Vagina (tissue), 2 donors: Measurements from ENCODE around the gene NFYC.

Experiments
- POLR2A ChIP-seq, 2 donors: fragments of 450-650 bp; IDR thresholded peaks; one replicate each; pipeline ENCODE4 v1.6.1; 2017; ENCODE audit warnings: antibody characterized with exemption in 2 of 2, mild to moderate bottlenecking in 2 of 2, moderate library complexity in 2 of 2
- TF ChIP-seq, protein P1 (sequence below), 3 experiments: fragments of 450-650 bp in 2 of 3; fragments of 200-600 bp in 1 of 3; sonication (generic) in 1 of 3; IDR thresholded peaks; one replicate each; pipeline ENCODE4 v1.5.1; 2017 to 2019; ENCODE audit warnings: antibody characterized with exemption in 3 of 3, mild to moderate bottlenecking in 2 of 3, moderate library complexity in 2 of 3

DNA sequence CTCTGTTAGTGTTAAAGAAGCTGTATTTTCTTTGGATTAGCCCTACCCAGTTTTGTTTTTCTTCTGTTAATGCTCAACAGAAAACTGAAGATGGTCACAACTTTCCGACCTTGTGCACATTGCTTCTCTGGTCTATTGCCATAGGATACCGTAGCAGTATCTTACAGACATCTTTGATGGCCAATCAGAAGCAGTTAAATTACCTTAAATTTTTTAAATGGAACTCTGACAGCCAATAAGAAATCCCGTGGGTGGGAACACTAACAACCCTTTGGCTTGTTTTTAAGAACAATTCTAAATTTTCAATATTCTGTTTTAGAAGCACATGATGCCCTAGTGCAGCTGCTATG, 17.2 kb downstream of the NFYC start:
- TF ChIP-seq POLR2A (IDR thresholded peaks at IDR 0.05), result no peak
- TF ChIP-seq, protein P1, sequence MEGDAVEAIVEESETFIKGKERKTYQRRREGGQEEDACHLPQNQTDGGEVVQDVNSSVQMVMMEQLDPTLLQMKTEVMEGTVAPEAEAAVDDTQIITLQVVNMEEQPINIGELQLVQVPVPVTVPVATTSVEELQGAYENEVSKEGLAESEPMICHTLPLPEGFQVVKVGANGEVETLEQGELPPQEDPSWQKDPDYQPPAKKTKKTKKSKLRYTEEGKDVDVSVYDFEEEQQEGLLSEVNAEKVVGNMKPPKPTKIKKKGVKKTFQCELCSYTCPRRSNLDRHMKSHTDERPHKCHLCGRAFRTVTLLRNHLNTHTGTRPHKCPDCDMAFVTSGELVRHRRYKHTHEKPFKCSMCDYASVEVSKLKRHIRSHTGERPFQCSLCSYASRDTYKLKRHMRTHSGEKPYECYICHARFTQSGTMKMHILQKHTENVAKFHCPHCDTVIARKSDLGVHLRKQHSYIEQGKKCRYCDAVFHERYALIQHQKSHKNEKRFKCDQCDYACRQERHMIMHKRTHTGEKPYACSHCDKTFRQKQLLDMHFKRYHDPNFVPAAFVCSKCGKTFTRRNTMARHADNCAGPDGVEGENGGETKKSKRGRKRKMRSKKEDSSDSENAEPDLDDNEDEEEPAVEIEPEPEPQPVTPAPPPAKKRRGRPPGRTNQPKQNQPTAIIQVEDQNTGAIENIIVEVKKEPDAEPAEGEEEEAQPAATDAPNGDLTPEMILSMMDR (IDR thresholded peaks at IDR 0.05), result no peak
